GM23338 (cell line): ENCODE results near the gene CACNA1C.

Experiments
- EZH2 ChIP-seq: fragments of 200-600 bp; sonication (generic); IDR thresholded peaks from one replicate; pipeline ENCODE4 v1.8.0; 2017; ENCODE audit warnings: antibody characterized with exemption, mild to moderate bottlenecking, low read depth; ENCODE audit not compliant: unreplicated experiment
- EZH2phosphoT487 ChIP-seq: fragments of 200-600 bp; sonication (generic); IDR thresholded peaks from one replicate; pipeline ENCODE4 v1.8.1; 2018; ENCODE audit warnings: antibody characterized with exemption; ENCODE audit not compliant: unreplicated experiment
- POLR2AphosphoS5 ChIP-seq: IDR thresholded peaks from 2 replicates; pipeline ENCODE4 v1.6.1; 2016; ENCODE audit warnings: antibody characterized with exemption, low read depth
- ZNF114 ChIP-seq: fragments of 250-450 bp; sonication (Bioruptor Pico); IDR thresholded peaks from 2 replicates; pipeline ENCODE4 v1.5.0; 2020; ENCODE audit warnings: mild to moderate bottlenecking, moderate library complexity
- TF ChIP-seq, protein P1 (sequence below), 2 experiments: fragments of 200-600 bp in 1 of 2; sonication (generic) in 1 of 2; conservative IDR thresholded peaks; 2 replicates each; pipeline versions ENCODE4 v1.5.1 to v1.6.1; 2016 to 2017; ENCODE audit warnings: antibody characterized with exemption in 2 of 2, low read depth in 2 of 2, mild to moderate bottlenecking in 2 of 2, moderate library complexity in 1 of 2
- TF ChIP-seq, protein P2 (sequence below): fragments of 250-450 bp; sonication (Bioruptor Pico); IDR thresholded peaks from 2 replicates; pipeline ENCODE4 v1.5.0; 2020; ENCODE audit warnings: mild to moderate bottlenecking, moderate library complexity
- TF ChIP-seq, protein P3 (sequence below): IDR thresholded peaks from one replicate; pipeline ENCODE4 v1.6.1; 2018; ENCODE audit warnings: antibody characterized with exemption; ENCODE audit not compliant: unreplicated experiment

DNA sequence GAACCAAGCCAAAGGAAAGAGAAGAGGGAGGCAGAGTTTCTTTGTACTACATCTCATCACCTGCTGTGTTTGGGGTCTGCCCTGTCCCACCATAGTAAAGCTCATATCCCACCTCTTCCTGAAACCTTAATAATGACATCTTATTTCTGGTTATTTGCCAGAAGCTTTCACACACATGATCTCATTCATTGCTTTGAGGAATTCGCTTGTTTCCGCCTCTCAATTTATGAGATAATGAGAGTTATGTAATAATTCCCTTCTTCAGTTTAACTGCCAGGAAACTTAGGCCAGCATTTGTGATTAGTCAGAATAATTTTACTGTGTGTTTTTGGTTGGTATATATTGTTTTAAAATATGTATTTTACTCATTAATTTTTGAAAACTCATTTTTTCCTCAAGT, 205.2 kb downstream of the CACNA1C start:
- TF ChIP-seq EZH2 (no peak), POLR2AphosphoS5 (no peak), ZNF114 (CRISPR knock-in tag) (no peak), EZH2phosphoT487 (no peak)
- TF ChIP-seq, protein P1, sequence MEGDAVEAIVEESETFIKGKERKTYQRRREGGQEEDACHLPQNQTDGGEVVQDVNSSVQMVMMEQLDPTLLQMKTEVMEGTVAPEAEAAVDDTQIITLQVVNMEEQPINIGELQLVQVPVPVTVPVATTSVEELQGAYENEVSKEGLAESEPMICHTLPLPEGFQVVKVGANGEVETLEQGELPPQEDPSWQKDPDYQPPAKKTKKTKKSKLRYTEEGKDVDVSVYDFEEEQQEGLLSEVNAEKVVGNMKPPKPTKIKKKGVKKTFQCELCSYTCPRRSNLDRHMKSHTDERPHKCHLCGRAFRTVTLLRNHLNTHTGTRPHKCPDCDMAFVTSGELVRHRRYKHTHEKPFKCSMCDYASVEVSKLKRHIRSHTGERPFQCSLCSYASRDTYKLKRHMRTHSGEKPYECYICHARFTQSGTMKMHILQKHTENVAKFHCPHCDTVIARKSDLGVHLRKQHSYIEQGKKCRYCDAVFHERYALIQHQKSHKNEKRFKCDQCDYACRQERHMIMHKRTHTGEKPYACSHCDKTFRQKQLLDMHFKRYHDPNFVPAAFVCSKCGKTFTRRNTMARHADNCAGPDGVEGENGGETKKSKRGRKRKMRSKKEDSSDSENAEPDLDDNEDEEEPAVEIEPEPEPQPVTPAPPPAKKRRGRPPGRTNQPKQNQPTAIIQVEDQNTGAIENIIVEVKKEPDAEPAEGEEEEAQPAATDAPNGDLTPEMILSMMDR (conservative IDR thresholded peaks at IDR 0.05; ENCODE audit: low read depth in 2 of 2): no peak
- TF ChIP-seq, protein P2, sequence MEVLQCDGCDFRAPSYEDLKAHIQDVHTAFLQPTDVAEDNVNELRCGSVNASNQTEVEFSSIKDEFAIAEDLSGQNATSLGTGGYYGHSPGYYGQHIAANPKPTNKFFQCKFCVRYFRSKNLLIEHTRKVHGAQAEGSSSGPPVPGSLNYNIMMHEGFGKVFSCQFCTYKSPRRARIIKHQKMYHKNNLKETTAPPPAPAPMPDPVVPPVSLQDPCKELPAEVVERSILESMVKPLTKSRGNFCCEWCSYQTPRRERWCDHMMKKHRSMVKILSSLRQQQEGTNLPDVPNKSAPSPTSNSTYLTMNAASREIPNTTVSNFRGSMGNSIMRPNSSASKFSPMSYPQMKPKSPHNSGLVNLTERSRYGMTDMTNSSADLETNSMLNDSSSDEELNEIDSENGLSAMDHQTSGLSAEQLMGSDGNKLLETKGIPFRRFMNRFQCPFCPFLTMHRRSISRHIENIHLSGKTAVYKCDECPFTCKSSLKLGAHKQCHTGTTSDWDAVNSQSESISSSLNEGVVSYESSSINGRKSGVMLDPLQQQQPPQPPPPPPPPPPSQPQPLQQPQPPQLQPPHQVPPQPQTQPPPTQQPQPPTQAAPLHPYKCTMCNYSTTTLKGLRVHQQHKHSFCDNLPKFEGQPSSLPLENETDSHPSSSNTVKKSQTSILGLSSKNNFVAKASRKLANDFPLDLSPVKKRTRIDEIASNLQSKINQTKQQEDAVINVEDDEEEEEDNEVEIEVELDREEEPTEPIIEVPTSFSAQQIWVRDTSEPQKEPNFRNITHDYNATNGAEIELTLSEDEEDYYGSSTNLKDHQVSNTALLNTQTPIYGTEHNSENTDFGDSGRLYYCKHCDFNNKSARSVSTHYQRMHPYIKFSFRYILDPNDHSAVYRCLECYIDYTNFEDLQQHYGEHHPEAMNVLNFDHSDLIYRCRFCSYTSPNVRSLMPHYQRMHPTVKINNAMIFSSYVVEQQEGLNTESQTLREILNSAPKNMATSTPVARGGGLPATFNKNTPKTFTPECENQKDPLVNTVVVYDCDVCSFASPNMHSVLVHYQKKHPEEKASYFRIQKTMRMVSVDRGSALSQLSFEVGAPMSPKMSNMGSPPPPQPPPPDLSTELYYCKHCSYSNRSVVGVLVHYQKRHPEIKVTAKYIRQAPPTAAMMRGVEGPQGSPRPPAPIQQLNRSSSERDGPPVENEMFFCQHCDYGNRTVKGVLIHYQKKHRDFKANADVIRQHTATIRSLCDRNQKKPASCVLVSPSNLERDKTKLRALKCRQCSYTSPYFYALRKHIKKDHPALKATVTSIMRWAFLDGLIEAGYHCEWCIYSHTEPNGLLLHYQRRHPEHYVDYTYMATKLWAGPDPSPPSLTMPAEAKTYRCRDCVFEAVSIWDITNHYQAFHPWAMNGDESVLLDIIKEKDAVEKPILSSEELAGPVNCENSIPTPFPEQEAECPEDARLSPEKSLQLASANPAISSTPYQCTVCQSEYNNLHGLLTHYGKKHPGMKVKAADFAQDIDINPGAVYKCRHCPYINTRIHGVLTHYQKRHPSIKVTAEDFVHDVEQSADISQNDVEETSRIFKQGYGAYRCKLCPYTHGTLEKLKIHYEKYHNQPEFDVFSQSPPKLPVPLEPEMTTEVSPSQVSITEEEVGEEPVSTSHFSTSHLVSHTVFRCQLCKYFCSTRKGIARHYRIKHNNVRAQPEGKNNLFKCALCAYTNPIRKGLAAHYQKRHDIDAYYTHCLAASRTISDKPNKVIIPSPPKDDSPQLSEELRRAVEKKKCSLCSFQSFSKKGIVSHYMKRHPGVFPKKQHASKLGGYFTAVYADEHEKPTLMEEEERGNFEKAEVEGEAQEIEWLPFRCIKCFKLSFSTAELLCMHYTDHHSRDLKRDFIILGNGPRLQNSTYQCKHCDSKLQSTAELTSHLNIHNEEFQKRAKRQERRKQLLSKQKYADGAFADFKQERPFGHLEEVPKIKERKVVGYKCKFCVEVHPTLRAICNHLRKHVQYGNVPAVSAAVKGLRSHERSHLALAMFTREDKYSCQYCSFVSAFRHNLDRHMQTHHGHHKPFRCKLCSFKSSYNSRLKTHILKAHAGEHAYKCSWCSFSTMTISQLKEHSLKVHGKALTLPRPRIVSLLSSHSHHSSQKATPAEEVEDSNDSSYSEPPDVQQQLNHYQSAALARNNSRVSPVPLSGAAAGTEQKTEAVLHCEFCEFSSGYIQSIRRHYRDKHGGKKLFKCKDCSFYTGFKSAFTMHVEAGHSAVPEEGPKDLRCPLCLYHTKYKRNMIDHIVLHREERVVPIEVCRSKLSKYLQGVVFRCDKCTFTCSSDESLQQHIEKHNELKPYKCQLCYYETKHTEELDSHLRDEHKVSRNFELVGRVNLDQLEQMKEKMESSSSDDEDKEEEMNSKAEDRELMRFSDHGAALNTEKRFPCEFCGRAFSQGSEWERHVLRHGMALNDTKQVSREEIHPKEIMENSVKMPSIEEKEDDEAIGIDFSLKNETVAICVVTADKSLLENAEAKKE (CRISPR knock-in tag): no peak
- TF ChIP-seq, protein P3, sequence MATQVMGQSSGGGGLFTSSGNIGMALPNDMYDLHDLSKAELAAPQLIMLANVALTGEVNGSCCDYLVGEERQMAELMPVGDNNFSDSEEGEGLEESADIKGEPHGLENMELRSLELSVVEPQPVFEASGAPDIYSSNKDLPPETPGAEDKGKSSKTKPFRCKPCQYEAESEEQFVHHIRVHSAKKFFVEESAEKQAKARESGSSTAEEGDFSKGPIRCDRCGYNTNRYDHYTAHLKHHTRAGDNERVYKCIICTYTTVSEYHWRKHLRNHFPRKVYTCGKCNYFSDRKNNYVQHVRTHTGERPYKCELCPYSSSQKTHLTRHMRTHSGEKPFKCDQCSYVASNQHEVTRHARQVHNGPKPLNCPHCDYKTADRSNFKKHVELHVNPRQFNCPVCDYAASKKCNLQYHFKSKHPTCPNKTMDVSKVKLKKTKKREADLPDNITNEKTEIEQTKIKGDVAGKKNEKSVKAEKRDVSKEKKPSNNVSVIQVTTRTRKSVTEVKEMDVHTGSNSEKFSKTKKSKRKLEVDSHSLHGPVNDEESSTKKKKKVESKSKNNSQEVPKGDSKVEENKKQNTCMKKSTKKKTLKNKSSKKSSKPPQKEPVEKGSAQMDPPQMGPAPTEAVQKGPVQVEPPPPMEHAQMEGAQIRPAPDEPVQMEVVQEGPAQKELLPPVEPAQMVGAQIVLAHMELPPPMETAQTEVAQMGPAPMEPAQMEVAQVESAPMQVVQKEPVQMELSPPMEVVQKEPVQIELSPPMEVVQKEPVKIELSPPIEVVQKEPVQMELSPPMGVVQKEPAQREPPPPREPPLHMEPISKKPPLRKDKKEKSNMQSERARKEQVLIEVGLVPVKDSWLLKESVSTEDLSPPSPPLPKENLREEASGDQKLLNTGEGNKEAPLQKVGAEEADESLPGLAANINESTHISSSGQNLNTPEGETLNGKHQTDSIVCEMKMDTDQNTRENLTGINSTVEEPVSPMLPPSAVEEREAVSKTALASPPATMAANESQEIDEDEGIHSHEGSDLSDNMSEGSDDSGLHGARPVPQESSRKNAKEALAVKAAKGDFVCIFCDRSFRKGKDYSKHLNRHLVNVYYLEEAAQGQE: no peak
